CD14-positive monocyte (primary cell): ENCODE results near the gene NADK. TPM values are rescaled to one million over a fixed set of nuclear protein-coding genes. Genes with fewer than 3 reads are reported as not detected.
"Not testable (repeated sequence)": the region's sequence is repeated elsewhere in the genome, so short reads cannot be mapped to it uniquely, and the experiment has no call there.

Experiments used
- DNase-seq, 3 donors: peaks; one replicate each; pipeline ENCODE4 v3.0.0-alpha.2; 2011 to 2022
- H2AFZ ChIP-seq: 2 replicates; pipeline ENCODE4 v1.6.0; 2012; ENCODE audit warnings: mild to moderate bottlenecking, low read depth, low read length, inconsistent platforms; ENCODE audit not compliant: insufficient read depth, poor library complexity, severe bottlenecking
- H3K27ac ChIP-seq, 2 donors: 1 replicate in 1 of 2; 2 replicates in 1 of 2; pipeline ENCODE4 v1.5.1; 2012 to 2013; ENCODE audit warnings: low read length in 2 of 2, control low read depth in 1 of 2, inconsistent platforms in 1 of 2, low read depth in 1 of 2, mild to moderate bottlenecking in 1 of 2
- H3K27me3 ChIP-seq, 2 donors: one replicate each; pipeline versions ENCODE4 v1.6.0 to v1.6.1; 2011 to 2013; ENCODE audit warnings: low read length in 2 of 2; ENCODE audit not compliant: control insufficient read depth in 2 of 2, insufficient read depth in 2 of 2
- H3K36me3 ChIP-seq, 2 donors: replicated peaks in 1 of 2; 1 replicate in 1 of 2; 2 replicates in 1 of 2; pipeline versions ENCODE4 v1.5.1 to v1.6.1; 2012 to 2013; ENCODE audit warnings: low read length in 2 of 2, control low read depth in 1 of 2, inconsistent platforms in 1 of 2, mild to moderate bottlenecking in 1 of 2; ENCODE audit not compliant: insufficient read depth in 2 of 2, control insufficient read depth in 1 of 2
- H3K4me1 ChIP-seq, 2 donors: 1 replicate in 1 of 2; 2 replicates in 1 of 2; pipeline versions ENCODE4 v1.5.1 to v1.6.1; 2012 to 2013; ENCODE audit warnings: low read length in 2 of 2, control low read depth in 1 of 2, inconsistent platforms in 1 of 2, mild to moderate bottlenecking in 1 of 2, moderate library complexity in 1 of 2; ENCODE audit not compliant: insufficient read depth in 2 of 2, control insufficient read depth in 1 of 2
- H3K4me2 ChIP-seq: replicated peaks from 2 replicates; pipeline ENCODE3; 2012; ENCODE audit warnings: low read length, moderate library complexity, mild to moderate bottlenecking; ENCODE audit not compliant: poor library complexity, severe bottlenecking; ENCODE audit errors: extremely low read depth
- H3K4me3 ChIP-seq, 3 experiments: fragments of 200-600 bp in 1 of 3; sonication (generic) in 1 of 3; replicated peaks in 1 of 3; 1 replicate in 2 of 3; 2 replicates in 1 of 3; pipeline ENCODE4 v1.5.1; 2011 to 2013; ENCODE audit warnings: low read length in 3 of 3, mild to moderate bottlenecking in 3 of 3, control low read depth in 2 of 3, low read depth in 2 of 3, inconsistent platforms in 1 of 3, moderate library complexity in 1 of 3
- H3K79me2 ChIP-seq: 2 replicates; pipeline ENCODE4 v1.6.0; 2012; ENCODE audit warnings: mild to moderate bottlenecking, control low read depth, inconsistent platforms, low read length, moderate library complexity; ENCODE audit not compliant: insufficient read depth
- H3K9ac ChIP-seq: 2 replicates; pipeline ENCODE4 v1.6.0; 2017; ENCODE audit warnings: low read length, mild to moderate bottlenecking; ENCODE audit not compliant: insufficient read depth, poor library complexity, severe bottlenecking
- H3K9me3 ChIP-seq, 2 donors: replicated peaks in 1 of 2; 1 replicate in 1 of 2; 2 replicates in 1 of 2; pipeline versions ENCODE4 v1.5.1 to v1.6.1; 2012 to 2013; ENCODE audit warnings: low read length in 2 of 2, control low read depth in 1 of 2; ENCODE audit not compliant: control insufficient read depth in 1 of 2, insufficient read depth in 1 of 2
- H4K20me1 ChIP-seq: 2 replicates; pipeline ENCODE4 v1.6.0; 2012; ENCODE audit warnings: mild to moderate bottlenecking, low read length, control low read depth, moderate library complexity; ENCODE audit not compliant: insufficient read depth
- H3K27ac Mint-ChIP-seq, 7 donors: one replicate each; pipeline ENCODE4 v1.8.0; 2020; ENCODE audit warnings: mild to moderate bottlenecking in 7 of 7, mixed read lengths in 7 of 7, moderate library complexity in 6 of 7, inconsistent platforms in 2 of 7
- H3K27me3 Mint-ChIP-seq, 3 donors: one replicate each; pipeline ENCODE4 v1.8.0; 2021 to 2022; ENCODE audit warnings: low read depth in 3 of 3, mild to moderate bottlenecking in 3 of 3, mixed read lengths in 3 of 3, moderate library complexity in 3 of 3, inconsistent platforms in 1 of 3
- H3K36me3 Mint-ChIP-seq, 2 donors: one replicate each; pipeline ENCODE4 v1.8.0; 2020; ENCODE audit warnings: mixed read lengths in 2 of 2, inconsistent platforms in 1 of 2, mild to moderate bottlenecking in 1 of 2
- H3K4me1 Mint-ChIP-seq: one replicate; pipeline ENCODE4 v1.8.0; 2020; ENCODE audit warnings: mild to moderate bottlenecking, mixed read lengths
- H3K4me3 Mint-ChIP-seq, 2 donors: one replicate each; pipeline ENCODE4 v1.8.0; 2020; ENCODE audit warnings: mild to moderate bottlenecking in 2 of 2, mixed read lengths in 2 of 2, moderate library complexity in 1 of 2
- H3K9me3 Mint-ChIP-seq, 7 donors: one replicate each; pipeline ENCODE4 v1.8.0; 2020 to 2022; ENCODE audit warnings: mixed read lengths in 7 of 7, mild to moderate bottlenecking in 6 of 7, moderate library complexity in 6 of 7, inconsistent platforms in 2 of 7
- WGBS: methylation state at CpG from one replicate; pipeline ENCODE4 v1.1.5; 2013; ENCODE audit warnings: missing lambda C conversion rate; ENCODE audit not compliant: insufficient coverage; 5-methylcytosine and 5-hydroxymethylcytosine counted together
- intact Hi-C, 2 donors: fragments of 100-400 bp; cut with micrococcal nuclease; formaldehyde crosslinking; loops; one replicate each; pipeline versions ENCODE4 v1.15.0 to v1.15.1; 2023
- polyA plus RNA-seq, 3 donors: library from polyadenylated mRNA; depleted of rRNA in 1 of 3; unstranded in 2 of 3; stranded (reverse) in 1 of 3; fragments of 300-500 nt in 2 of 3; fragments of >200 nt in 1 of 3; fragmentation: Illumina TruSeq in 2 of 3; gene quantifications; 1 replicate in 2 of 3; 2 replicates in 1 of 3; pipeline ENCODE4 v1.2.3, GENCODE V29; 2012 to 2021

Gene NADK
- polyA plus RNA-seq, 3 donors: 175 to 425 (median 235) TPM

GRCh38 chr1:1707897-1708296, 70.4 kb downstream of the NADK start:
- H3K9me3 Mint-ChIP-seq, H3K27me3 Mint-ChIP-seq, H3K27me3 ChIP-seq, H3K27ac ChIP-seq, H3K4me2 ChIP-seq, H3K9ac ChIP-seq, H4K20me1 ChIP-seq, H3K4me1 Mint-ChIP-seq, H3K27ac Mint-ChIP-seq, intact Hi-C loops, H3K9me3 ChIP-seq, H3K4me3 Mint-ChIP-seq, H3K4me1 ChIP-seq, H2AFZ ChIP-seq, DNase-seq, H3K4me3 ChIP-seq, H3K79me2 ChIP-seq: not testable (repeated sequence)
- H3K36me3 ChIP-seq: peaks cover 21 to 23% of the 10 kb centered on the region in 2 donors
- no CpG with 5 or more reads among the region's 20 CpGs for WGBS
- peaks cover 17 to 35% of the 10 kb centered on the region in 2 donors for H3K36me3 Mint-ChIP-seq

DNA sequence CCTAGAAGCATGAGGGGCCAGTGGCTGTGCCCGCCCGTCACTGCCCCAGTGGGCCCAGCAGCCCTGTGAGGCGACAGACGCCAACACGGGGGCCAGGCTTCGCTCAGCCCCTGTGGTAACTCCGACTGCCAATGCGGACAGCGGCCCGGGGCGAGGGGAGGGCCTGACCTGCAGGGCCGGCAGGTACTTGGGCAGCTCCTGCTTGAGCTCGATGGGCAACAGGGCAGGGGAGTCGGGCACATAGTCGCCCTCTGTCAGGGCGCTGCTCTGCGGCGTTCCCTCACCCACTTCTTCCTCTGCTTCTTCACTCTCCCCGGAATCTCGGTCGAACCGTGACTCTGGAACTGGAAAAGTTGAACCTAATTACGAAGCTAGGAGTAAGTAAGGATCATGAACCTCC, 71.0 kb downstream of the NADK start:
- peaks cover 19 to 36% of the 10 kb centered on the region in 2 donors for H3K36me3 Mint-ChIP-seq
- H4K20me1 ChIP-seq, H3K79me2 ChIP-seq, H3K4me1 ChIP-seq, intact Hi-C loops, H3K9me3 Mint-ChIP-seq, DNase-seq, H3K27ac ChIP-seq, H2AFZ ChIP-seq, H3K4me3 Mint-ChIP-seq, H3K4me2 ChIP-seq, H3K9me3 ChIP-seq, H3K27ac Mint-ChIP-seq, H3K27me3 Mint-ChIP-seq, H3K9ac ChIP-seq, H3K4me3 ChIP-seq, H3K27me3 ChIP-seq, H3K4me1 Mint-ChIP-seq: not testable (repeated sequence)
- peaks cover 21 to 23% of the 10 kb centered on the region in 2 donors for H3K36me3 ChIP-seq
- no CpG with 5 or more reads among the region's 23 CpGs for WGBS

GRCh38 chr1:1705623-1706022, 72.6 kb downstream of the NADK start:
- H3K27me3 ChIP-seq, H2AFZ ChIP-seq, H3K4me1 ChIP-seq, DNase-seq, intact Hi-C loops, H3K27ac Mint-ChIP-seq, H3K4me3 Mint-ChIP-seq, H3K4me3 ChIP-seq, H3K9me3 Mint-ChIP-seq, H3K4me1 Mint-ChIP-seq, H4K20me1 ChIP-seq, H3K27ac ChIP-seq, H3K9me3 ChIP-seq, H3K79me2 ChIP-seq, H3K27me3 Mint-ChIP-seq, H3K4me2 ChIP-seq, H3K9ac ChIP-seq: not testable (repeated sequence)
- H3K36me3 ChIP-seq: peaks cover 21 to 23% of the 10 kb centered on the region in 2 donors
- WGBS: no CpG with 5 or more reads among the region's 10 CpGs
- H3K36me3 Mint-ChIP-seq: peaks cover 19 to 36% of the 10 kb centered on the region in 2 donors

DNA sequence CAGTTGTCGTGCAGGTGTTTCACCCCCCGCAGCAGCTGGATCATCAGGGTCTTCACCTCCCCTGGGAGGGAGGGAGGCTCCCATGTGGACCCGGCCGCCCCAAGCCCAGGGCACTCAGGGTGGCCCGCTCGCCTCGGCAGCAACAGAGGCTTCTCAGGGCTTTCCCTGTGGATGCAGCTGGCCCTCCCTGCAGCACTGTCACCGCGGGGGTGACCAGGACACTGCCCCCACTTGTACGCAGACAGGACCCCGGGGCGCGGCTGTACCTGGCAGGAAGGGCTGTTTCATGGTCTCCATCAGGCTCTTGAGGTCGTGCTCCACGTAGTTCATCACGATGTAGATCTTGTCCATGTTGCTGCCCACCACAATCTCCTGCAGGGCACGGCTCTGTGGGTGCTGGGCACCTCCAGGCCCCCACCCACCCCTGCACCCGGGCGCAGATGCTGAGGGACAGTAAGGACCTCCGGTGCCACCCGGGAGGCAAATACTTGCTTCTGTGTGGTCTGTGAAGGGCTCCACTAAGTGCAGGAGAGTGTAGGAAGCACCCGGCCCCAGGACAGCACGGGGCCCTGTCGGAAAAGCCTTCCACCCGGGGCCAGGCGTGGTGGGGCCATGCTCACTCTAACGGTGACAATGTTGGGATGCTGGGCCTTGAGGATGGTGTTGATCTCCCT, 73.8 kb downstream of the NADK start:
- H3K9me3 Mint-ChIP-seq, H3K4me2 ChIP-seq, H3K9ac ChIP-seq, intact Hi-C loops, H3K9me3 ChIP-seq, H3K4me1 ChIP-seq, H2AFZ ChIP-seq, DNase-seq, H3K27ac ChIP-seq, H3K4me1 Mint-ChIP-seq, H3K4me3 ChIP-seq, H3K79me2 ChIP-seq, H3K4me3 Mint-ChIP-seq, H3K27me3 Mint-ChIP-seq, H3K27me3 ChIP-seq, H4K20me1 ChIP-seq: not testable (repeated sequence)
- Mint-ChIP-seq H3K27ac (peak overlapping the region in 1 of 7 donors; percentile 66), H3K36me3 (peaks cover 19 to 33% of the 10 kb centered on the region in 2 donors)
- WGBS: over 99% methylated on average over 13 of the region's 27 CpGs
- H3K36me3 ChIP-seq: peaks cover 21 to 23% of the 10 kb centered on the region in 2 donors
